Measurements from ENCODE around the gene ALG14.
"Not testable (repeated sequence)": the region's sequence is repeated elsewhere in the genome, so short reads cannot be mapped to it uniquely, and the experiment has no call there.

The ALG14 gene, protein sequence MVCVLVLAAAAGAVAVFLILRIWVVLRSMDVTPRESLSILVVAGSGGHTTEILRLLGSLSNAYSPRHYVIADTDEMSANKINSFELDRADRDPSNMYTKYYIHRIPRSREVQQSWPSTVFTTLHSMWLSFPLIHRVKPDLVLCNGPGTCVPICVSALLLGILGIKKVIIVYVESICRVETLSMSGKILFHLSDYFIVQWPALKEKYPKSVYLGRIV

DNA sequence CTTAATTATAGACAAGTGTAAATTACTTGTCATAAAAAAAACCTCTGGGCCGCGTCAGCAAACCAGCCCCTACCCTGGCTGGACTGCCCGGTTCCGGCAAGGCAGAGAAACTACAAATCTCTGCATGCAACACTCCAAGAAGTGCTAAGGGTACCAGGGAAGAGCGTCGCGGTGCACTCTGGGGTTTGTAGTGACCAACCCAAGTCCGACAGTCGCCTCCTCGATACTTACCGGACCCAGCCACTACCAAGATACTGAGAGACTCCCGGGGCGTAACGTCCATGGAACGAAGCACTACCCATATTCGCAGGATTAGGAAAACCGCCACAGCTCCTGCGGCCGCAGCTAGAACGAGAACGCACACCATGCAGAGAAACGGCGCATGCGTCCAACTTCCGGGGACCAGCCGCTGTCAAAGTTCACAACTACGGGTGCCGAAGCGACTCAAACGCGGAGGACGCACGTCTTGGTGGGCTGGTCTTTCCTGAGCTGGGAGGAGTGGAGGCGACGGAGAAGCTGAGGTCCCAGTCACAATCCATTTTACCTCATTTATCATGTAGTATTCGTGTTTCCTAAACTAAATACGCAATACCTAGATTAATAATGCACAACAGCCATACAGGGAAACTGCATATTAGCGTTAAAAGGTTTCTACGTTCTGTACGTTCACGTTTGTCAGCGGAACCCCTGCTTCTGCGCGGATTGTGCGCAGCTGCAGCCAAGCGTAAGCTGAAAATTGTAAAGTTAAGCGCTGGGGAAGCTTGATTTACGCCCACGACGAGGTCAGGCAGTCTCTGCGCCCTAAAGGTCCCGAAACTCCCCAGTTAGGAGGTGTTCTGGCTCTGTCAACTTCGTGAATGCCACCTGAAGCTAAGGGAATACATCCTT lies at the start of gene ALG14:
Gene ALG14, minus strand, starts transcription at position 420 of the 888 bp plus-strand sequence. Its CDS starts 53 bp downstream, at position 367.
- DNase-seq = peak; percentile 81

DNA sequence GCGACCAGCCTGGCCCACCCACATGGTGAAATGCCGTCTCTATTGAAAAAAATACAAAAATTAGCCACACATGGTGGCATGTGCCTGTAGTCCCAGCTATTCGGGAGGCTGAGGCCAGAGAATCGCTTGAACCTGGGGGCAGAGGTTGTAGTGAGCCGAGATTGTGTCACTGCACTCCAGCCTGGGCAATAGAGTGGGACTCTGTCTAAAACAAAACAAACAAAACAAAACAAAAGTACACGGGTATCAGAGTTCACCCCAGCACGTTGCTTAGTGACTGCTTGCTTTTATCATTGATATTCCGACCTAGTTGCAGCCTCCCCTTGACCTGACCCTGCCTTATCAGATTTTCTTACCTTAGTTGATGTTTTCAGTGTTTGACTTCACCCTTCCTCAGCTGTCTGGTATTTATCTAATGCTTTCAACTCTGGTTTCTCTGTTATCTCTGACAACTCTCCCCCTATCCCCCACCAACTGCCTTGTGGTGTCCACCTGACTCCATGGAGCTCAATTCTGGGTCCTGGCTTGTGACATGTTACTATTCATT lies 49.5 kb upstream of the ALG14 start:
- no peak for DNase-seq

DNA sequence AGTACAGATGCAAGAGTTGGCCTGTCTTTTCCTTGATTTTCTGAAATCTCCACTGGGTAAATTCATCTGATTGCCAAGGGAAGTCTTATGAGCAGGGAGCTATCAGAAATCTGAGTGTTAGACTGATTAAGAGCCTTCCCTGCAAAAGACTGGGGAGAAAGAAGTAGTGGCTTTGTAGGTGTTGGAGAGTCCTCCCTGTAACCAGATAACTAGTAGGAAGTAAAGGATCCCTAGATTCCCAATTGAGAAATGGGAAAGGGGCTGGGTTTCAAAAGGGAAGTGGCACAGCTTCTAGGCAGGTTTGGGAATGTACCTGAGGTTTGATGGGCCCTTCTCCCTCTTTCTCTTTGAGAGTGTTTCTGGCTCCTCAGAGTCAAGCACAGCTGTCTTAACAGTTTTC lies 46.5 kb upstream of the ALG14 start:
- DNase-seq = no peak

DNA sequence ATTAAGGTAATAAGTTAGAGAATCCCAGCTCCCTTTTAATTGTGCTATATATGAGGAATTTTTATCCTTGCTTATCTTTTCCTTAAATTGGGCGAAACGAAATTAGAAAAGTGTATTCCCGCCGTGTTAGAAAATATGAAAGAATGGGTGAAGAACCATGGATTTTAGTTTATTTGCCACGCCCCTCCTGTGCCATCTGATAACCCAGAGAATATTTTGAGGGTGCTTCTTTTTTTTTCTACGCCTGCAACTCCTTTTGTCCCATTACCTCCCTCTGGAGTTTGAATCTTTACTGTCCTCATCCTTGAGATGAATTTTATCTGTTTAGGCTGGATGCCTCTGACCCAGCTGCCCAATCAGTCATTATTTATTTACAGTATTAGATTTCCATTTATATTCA lies 46.0 kb upstream of the ALG14 start:
- no peak for DNase-seq

DNA sequence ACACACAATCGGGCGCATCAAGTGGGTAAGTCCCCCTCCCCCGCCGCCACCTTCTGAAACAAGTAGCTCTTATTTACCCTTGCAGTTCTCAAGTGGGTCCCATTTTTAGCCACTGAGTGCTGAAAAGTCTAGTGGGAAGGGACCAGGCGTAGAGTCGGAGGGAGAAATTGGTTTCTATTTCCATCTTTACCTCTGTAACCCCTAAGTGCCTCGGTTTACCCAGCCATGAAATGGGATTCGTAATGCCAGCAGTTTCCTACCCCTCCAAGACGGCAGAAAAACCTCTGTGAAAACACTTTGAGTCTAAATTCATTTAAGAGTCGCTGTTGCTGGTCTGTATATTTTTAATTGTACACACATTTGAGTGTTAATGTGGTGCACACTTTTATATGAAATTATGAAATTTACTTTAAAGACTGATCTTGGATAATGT lies 45.3 kb upstream of the ALG14 start:
- DNase-seq = no peak

DNA sequence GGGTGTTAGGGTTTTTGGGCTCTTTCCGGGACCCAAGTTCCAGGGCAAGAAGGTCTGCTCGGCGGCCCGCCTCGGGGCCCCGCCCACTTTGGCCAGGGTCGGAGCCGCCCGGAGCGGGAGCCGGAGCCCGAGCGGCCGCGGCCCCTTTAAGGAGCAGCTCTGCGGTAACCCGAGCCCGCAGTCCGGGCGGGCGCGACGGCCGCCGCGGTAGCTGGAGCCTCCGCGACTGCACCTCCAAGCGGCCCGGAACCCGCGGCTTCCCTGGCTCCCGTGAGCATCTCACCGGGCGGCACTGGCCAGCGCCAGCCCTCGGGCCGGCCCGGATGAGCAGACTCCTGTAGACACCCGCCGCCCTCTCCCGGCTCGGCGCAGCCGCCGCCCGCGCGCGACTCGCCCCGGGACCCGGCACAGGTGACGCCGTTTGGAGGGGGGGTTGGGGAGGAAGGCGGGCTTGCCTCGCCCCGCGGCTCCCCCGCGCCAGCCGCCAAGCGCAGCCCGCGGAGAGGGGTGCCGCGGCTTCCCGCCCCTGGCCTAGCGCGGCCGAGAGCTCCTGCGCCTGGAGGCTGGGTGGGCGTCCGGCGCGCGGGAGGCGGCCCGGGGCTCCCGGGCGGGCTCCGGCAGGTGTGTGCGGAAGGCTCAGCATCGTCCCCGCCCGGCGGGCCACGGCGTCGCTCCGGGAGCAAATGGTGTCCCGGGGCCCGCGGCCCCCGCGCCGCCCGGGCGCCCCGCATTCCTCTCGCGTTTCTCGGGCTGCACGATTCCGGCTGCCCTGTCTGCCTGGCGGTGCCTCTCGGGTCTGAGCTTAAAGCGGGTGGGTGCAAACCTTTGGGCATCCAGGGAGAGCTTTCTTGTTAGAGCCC lies 44.7 kb upstream of the ALG14 start, which contains the start of gene TLCD4:
Gene TLCD4, plus strand, starts transcription at position 149 of the 860 bp plus-strand sequence. CDS start 26,547 bp downstream, outside the sequence.
- DNase-seq = peak; percentile 39

DNA sequence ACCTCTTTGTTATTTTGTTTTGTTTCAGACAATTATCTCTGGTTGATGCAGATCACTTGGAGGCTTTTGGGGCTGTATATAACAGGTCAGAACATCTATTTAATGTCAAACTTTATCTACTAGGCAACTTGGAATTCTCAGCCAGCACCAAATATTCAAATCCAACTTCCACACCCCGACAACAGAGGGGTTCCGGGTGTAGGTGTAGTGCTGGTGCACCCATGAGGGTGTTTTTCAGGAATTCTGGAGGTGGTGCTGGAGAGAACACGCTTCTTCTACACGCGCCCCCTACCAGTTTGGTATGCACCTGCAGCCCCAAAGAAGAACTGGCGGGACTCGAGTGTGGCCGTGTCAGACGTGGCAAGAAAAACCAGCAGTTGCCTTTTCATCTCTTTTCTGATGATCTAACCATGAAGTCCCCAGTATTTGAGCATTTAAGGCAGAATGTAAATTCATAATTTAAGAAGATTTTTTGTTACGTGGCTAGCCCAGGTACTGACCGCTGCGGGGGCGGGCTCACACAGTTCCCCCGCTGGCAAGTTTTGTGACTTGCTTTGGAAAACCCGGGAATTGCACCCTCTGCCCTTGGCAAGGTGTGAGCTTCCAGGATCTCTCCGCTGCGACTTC lies 43.9 kb upstream of the ALG14 start:
- peak; percentile 47 for DNase-seq

DNA sequence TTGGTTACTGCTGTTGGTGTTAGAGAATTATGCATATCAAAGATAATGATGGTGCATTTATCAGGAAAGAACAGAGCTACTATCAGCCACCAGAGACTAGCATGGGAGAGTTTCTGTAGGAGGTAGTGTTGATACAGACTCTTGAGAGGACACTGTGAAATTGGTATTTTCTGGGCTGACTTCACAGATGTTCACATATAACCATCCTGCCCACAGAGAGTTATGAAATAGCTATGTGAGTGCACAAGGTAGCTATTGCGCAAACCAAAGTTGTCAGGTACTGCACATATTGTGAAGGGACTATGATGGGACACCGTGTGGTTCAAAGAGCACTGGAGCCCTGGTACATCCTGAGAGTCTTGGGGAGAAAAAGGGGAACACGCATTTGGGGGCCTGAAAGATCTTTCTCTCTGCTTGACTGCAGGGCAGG lies 43.0 kb upstream of the ALG14 start:
- DNase-seq = no peak

DNA sequence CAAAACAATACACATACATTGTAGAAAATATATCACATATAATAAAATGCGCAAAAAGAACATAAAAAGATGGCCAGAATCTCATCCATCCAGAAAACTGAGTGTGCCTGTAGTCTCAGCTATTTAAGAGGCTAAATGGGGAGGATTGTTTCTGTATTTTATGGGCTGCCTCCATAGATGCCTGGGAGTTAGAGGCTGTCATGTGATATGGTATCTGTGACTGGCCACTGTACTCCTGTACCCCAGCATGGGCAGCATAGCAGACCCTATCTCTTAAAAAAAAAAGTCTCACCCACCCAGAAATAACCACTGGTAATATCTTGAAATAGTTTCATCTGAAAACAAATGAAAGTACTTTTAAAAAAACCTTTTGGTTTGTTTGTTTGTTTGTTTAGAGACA lies 40.9 kb upstream of the ALG14 start:
- no peak for DNase-seq

DNA sequence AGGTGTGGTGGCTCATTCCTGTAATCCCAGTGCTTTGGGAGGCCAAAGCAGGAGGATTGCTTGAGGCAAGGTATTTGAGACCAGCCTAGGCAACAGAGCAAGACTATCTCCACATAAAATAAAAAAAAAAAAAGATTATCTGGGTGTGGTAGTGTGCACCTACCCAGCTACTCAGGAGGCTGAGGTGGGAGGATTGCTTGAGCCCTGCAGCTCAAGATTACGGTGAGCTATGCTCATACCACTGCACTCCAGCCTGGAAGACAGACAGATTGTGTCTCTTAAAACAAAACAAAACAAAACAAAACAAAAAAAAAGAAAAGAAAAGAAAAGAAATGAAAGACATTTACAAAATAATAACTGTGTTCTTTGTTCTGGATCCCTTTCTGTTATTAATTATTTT lies 38.3 kb upstream of the ALG14 start:
- DNase-seq = no peak

DNA sequence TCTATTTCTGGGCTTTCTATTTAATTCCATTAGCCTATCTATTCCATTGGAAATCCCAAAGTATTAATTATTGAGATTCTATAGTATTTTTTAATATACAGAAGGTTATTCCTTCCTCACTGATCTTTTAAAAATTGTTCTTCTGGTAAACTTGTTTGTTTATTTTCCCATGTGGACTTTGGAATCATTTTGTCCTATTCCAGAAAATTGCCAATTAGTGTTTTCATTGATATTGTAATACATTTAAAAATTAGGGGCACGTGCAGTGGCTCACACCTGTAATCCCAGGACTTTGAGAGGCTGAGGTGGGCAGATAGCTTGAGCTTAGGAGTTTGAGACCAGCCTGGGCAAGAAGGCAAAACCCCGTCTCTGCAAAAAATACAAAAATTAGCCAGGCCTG lies 36.0 kb upstream of the ALG14 start:
- DNase-seq = no peak

DNA sequence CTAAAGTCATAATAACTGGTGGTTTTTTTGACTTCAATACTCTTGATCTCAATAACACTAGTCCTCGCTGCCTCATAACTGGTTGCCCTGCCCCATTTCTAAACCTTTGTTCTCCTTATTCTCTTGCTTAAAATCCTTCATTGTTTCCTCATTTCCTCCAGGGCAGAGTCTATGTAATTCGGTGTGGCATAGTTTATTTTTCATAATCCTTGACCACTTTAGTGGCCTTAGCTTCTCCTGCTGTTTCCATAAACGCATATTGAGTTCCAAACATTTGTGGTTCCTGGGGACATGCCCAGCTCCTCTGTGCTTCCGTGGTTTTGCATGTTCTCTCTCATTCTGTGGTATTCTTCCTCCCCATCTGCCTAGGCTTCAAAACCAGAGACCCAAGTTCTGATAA lies 25.4 kb upstream of the ALG14 start:
- no peak for DNase-seq

DNA sequence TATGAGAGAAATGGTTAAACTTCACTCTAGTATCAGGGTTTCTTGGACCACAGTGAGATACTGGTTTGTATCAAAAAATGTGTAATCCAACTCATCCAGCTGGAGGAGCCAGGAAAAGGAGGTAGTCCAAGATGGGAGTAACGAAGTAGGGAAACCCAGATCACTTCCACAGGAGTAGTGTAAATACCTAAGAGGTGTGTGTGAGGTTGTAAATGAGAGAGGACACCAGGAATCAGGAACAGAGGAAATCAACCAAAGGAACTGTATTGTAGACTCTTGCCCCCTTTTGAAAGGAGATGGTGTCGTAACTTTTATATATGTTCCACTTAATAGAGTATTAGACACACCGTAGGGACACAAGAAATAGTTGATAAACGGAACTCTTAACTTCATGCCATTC lies 24.7 kb upstream of the ALG14 start:
- no peak for DNase-seq

DNA sequence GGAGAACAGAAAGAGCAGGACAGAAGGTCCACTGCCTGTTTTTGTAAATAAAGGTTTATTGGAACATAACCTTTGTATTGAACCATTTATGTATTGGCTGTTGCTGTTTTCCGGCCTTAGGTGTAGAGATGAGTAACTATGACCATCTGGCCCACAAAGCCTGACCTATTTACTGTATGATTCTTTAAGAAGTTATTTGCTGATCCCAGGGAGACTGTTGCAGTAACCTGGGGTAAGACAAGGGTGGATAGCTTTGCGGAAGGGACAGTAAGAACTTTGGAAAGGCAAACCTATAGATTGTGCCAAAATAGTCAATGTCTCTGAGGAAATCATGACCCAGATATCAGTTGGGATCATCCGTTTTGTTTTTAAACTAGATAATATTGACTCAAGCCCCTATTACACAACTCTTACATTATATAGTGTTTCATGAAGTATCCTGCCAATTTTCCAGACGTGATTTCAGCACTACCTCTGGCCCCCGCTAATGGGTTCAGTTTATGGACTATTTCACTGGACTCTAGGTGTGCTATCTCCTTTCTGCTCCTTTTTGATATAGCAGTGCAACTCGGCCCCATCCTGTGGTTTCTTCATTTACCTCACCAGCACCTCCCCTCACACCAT lies 23.6 kb upstream of the ALG14 start:
- DNase-seq = no peak

DNA sequence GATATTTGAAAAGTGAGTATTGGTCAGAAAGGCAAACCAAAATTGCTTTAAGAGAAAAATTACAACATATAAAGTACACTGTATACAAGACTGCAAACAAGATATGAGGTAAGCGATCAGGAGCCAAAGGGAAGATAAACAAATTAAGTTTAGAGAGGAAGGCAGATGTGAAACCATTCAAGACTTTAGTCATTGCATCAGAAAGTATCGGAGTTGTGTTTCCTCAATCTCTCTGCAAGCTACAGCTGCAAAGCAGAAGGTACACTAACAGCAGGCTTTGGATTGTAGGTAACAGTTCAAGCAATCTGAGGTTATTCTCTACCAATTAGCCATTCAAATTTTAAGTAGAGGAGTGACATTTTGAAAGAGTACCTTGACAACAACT lies 23.1 kb upstream of the ALG14 start:
- DNase-seq = no peak

DNA sequence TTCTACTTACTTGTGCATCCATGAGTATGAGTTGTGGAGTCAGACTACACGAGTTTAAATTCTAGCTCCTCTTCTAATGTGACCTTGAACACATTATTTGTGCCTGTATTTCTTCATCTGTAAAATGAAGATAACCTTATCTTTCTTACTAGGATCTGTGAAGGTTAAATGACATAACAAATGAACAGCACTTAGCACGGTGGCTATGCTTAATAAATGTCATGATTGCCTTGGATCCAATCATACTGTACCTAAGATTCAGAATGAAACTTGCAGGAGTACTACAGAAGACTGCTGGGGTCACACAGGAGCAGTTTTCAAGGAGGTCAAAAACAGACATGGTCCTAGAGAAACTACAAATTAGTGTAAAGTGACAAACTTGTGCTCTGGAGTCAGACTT lies 22.2 kb upstream of the ALG14 start:
- no peak for DNase-seq

DNA sequence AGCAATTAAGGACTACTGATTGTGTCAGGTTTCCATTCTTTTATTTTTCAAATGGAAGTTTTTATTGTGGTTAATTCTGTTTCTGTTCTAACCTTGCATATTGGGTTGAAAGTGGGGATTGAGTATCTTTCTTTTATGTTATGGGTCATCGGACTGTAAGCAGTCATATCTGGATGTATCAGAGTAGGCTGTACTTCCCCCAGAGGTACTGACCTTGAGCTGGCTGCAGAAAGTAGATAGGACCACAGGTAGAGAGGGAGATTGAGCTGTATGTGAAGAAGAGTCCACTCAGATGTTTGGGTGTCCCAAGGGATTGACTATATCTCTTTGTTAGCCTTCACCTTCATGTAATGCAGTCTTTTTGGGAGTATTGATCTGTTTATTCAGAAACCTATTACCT lies 20.5 kb upstream of the ALG14 start:
- no peak for DNase-seq

DNA sequence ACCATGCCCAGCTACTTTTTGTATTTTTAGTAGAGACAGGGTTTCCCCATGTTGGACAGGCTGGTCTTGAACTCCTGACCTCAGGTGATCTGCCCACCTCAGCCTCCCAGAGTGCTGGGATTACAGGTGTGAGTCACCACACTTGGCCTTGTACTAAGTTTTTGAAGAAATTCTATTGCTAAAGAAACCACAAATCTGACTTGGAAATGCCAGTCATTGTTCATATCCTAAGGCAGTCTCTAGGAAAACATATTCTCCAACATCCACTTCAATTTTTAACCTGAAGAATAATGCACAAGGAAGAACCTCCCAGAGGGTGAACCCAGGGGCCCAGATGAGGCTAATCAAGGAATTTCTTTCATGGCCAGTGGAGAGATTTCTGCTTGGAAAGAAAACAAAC lies 20.1 kb upstream of the ALG14 start:
- not testable (repeated sequence) for DNase-seq

DNA sequence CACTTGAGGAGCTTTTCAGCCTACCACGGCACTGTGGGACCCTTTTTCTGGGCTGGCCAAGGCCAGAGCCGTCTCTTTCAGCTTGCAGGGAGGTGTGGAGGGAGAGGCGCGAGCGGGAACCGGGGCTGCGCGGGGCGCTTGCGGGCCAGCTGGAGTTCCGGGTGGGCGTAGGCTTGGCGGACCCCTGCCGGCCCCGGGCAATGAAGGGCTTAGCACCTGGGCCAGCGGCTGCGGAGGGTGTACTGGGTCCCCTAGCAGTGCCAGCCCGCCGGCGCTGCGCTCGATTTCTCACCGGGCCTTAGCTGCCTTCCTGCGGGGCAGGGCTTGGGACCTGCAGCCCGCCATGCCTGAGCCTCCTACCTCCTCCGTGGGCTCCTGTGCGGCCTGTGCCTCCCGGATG lies 18.5 kb upstream of the ALG14 start:
- not testable (repeated sequence) for DNase-seq

DNA sequence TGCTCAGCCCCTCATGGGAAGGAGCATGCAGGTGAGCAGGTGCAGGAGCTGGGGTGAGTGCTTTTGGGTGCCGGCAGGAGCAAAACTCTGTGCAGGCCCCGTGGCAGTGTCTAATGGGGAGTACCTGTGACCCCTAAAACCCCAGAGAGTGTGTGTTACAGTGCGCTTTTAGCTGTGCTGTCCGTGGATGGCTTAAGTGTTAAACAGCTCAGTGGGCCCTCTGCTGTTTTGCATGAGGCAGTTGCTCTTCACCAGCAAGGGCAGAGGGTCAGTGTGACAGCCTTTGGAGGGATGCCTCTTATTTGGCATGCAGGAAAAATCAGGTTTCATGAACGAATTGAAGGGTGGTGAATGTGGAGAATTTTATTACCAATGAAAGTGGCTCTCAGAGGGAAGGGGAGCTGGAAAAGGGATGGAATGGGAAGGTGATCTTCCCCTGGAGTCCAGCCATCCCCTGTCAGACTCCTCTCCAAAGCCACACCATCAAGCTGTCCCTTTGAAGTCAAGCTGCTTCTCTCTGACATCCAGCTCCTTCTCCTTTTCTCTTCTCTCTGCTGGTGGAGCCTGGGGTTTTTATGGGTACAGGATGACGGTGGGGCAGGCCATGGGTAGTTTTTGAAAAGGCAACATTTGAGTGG lies 17.0 kb upstream of the ALG14 start:
- no peak for DNase-seq

DNA sequence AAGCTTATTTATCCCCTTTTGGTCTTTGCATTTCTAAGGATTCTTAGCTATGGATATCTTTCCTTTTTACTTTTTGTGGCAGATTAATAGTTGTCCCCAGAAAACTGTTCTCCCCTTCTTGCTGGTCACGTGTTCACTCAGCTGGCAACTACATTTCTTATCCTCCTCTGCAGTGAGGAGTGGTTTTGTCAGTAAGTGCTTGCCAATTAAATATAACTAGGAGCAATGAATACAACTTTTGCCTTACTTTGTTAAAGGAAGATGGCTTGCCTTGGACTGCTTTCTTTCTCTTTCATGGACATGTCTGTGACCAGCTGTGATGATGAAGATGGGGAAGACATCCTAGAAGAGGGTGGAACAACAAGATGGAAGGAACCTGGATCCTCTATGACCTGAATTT lies 15.6 kb upstream of the ALG14 start:
- no peak for DNase-seq
